GM19023 (cell line): Measurements from ENCODE around the gene CAMTA1.

Experiments
- ATAC-seq: cut with Tn5 transposase; IDR thresholded peaks from one replicate; pipeline ENCODE4 v1.9.1; 2021; ENCODE audit warnings: mild to moderate bottlenecking, moderate library complexity; ENCODE audit not compliant: unreplicated experiment

The CAMTA1 gene

DNA sequence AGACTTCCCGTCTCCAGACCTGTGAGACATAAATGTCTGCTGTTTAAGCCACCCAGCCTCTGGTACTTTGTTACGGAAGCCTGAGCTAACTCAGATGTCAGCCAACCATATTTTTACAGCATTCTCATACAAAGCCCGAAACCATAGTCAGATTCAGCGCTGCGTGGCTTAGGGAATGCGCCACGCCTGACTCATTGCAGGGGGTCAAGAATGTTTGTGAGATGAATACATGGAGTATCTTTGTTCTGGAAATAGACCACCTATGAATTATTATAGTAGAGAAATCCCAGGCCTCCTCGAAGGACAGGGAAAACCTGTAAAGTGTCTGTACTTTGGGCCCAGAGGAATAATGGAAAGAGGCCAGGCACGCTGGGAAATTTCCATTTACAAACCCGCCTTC lies 434.8 kb downstream of the CAMTA1 start:
- ATAC-seq = no peak

DNA sequence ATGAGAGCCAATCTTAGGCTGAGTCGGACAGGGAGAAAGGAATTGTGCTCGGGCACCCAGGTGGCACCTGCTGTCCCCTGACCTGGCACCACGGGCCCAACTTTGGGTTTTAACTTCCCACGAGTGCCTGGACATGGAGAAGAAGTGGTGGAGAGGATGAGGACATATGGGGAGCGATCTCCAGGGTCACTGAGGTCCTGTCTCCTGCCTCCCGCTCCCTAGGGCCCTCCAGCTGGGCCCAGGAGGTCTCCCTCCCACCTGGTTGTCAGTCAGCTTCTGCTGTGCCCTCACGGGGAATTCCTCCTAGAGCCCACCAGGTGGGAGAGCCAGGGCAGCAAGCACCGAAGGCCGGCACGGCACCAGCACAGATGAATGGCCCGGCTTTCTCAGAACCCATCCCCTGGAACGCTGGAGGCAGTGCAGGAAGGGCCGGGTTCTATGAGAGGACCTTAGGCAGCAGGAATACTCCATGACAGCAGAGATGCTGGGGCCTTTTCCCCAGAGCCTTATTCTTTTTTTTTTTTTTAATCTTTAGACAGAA lies 435.5 kb downstream of the CAMTA1 start:
- ATAC-seq = no peak

DNA sequence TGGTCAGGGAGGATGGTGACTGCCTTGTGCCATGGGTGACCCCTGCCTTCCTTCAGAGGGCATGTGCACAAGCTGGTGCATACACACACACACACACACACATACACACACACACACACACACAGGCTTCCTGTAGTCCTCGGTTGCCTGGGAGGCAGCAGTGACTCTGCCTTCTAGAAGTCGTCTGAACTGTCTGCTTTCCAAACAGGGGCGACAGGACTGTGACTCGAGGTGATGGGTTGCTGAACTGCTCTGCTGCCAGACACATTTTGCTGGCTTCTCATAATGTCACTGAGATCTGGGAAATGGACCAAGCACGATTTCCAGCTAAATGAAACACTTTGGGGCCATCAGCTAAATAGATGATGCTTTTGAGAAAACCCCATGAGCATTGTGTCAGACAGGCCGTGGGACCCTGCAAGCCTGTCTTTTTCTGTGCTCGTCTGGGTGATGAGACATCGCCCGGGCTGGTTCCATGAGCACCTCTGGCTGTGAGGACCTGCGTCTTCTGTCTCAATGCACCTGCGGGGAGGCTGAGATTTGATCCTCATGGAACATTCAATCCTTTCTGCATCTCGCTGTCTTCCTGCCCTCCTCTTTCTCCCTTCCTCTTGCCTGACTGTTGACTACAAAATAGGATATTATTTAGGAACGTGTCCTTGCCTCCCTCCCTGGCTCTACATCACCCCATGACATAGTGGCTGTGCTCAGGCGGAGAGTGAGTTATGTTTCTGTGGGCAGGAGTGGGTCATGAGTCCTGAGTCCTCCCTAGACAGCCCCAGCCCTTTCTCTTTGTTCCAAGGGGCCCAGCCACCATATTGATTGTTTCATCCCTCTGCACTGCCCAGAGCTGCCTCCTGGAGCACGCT lies 436.8 kb downstream of the CAMTA1 start:
- ATAC-seq = no peak

DNA sequence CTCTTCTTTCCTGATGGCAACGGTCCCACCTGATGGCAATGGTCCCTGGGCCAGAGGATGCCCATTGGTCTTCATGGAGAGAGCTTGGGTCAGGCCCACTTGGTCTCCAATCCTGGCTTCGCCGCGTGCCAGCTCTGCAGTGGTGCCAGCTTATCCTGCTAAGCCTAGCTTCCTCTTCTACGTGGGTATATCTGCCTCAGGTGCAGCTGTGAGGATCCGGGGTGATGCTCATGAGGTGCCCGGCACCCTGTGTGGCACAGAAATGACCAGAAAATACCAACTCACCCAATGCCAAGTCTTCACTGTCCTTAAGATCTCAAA lies 437.4 kb downstream of the CAMTA1 start:
- ATAC-seq = no peak

DNA sequence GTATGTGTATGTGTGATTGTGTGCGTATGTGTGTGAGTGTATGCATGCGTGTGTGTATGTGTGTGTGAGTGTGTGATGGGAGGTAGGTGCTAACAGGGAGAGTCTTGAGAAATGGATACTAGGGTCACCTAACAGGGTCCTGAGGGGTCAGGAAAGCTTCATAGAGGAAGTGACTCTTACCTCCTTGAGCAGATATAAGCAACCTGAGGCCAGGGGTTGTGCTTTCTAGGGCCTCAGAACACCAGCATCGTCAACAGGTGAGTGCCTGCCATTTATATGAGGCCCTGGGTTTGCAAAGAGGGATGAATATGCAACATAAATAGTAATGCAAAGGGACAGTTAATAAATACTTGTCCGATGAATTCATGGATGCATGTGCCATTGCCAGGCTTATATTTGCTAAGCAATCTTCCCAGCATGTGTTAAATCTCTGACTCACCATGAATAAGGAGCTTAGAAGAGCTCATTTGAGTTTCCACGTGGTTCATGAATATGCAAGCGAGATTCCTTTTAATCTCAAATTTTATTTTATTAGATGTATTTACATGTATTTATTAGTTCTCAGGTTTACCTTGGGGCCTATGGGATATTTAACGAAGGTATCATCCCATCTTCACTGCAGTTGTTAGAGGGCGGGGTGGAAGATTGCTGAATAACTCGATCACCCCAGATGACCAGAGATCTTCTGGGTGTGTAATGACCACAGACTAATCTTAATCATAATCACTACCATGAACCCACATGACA lies 438.3 kb downstream of the CAMTA1 start:
- ATAC-seq = no peak

DNA sequence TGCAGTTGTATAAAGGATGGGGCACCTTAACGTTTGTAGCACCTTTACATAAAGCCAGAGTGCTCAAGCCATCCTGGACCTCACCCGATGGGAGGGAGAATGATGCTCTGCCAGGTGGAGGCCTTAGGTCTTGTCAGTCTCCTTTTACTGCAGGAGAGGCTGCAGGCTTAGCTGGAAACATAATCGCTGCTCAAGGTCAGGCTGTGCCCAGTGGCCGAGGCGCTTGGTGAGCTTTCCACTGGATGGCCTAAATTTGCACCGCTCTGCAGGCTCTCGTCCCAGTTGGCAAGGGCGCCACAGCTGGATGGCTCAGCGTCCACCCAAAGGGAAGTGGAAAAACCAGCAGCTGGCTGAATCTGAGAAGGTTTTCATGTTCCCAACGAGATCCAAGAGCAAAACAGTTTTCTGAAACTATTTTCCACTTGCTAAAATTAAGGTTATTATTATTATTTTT lies 438.9 kb downstream of the CAMTA1 start:
- no peak for ATAC-seq

DNA sequence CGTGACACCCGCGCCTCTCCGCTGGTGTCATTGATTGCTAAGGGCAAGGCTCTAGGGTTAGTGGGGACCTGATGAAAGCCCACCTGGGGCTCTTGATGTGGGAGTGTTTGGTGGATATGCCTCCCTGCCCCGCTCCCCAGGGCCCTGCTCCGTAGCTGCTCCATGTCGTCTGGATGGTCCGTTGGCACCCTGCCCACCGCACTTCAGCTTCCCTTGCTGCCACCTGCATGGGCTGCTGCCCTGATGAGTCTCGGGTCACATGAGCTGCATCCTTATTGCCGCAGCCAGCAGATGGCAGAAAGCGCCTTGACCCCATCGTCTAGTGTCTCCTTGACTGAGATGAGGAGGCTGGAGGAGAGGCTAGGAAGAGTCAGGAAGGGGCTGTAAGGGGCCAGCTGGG lies 439.4 kb downstream of the CAMTA1 start:
- ATAC-seq = no peak

DNA sequence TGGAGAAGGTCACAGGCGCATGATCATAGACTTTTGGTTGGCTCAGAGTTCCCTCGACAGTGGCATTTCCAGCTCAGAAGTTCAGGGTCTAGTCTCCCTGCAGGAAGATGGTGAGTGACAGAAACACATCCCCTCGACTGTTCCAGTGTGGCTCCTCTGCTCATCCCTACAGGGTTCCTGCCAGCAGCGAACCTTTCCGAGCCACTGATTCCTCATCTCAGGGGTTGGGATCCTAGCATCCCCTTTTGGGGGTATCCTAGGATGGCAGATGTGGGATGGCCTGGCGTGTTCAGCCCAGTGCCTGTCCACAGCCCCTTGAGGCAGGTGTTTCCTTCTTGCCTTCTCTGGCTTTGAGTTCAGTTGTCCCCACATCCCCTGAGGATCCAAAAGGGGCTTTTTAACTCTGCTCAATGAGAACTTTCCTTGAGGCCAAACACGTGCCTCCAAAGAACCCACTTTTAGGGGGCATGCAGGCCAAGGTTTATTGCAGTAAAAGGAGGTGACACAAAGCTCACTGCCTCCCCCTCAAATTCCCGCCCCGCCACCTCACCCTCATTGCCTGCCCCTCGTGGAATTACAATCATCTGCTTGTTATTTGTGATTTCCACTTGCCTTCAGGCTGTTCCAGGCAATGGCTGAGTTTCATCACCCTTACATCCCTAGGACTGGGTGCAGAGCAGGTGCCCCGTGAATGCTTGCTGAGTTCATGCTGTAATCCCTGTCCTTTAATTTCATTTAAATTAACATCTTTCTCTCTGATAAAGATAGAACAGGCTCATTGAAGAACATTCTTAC lies 440.7 kb downstream of the CAMTA1 start:
- ATAC-seq = no peak

DNA sequence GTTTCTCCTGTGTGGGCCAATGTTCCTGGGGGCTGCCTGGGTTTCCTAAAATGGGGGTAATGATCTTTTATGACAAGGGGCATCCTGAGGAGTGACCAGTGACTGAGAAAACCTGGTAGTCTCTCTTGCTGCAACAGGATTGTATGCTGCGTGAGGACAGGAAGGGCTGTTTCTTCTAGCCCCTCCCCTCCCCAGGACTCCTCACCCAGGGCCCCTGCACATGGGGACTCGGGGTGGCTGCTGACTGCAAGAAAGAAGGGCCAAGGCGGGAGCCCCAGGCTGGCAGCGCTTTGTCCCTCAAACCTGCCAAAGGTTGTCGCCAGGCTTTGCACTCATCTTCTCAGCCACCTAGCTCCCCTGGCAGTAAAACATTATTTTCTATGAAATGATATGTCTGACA lies 442.4 kb downstream of the CAMTA1 start:
- ATAC-seq = no peak

DNA sequence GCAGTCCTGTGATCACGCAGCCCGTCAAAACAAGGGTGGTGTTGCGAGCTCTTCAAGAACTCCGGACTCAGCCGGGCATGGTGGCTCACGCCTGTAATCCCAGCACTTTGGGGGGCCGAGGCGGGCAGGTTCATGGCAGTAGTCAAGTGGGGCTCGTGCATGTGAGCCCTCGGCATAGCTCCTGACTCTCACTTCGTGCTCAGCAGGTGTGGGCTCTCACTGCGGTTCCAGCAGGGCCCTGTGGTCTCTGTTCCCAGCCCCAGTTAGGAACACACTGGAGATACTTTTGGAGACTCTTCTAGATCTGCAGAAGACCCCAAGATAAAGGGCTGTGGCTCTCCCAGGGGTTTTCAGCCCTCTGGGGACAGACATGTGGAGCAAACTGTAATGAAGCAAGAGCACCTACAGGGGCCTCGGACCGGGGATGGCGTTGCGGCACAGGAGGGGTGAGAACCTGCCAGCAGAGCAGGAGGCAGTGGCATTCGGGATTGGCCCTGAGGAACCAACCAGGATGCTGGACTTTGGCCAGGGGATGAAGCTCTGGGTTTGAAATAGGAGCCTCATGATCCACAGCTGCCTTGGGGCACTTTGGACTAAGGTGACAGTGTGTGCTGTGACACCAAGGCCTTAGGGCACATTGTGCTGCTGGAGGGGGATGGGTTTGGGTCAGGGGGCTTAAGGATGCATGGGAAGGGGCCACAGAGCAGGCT lies 443.2 kb downstream of the CAMTA1 start:
- ATAC-seq = no peak

DNA sequence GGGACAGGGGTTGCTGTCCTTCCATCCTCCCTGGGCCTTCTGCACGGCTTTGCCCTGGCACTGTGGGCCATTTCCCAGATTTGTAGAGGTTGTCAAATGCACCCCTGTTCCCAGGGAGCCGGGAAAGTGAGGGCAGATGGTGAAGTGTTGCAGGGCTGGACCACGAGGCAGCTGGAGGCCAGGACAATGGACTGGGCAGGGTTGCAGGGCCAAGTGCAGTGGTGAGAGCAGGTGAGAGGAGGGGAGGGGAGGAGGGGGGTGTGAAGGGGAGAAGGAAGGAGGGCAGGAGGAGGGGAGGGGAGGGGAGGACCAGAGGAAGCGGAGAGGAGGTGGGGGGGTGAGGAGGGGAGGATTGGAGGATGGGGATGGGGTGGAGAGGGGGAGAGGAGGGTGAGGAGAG lies 443.9 kb downstream of the CAMTA1 start:
- no peak for ATAC-seq

DNA sequence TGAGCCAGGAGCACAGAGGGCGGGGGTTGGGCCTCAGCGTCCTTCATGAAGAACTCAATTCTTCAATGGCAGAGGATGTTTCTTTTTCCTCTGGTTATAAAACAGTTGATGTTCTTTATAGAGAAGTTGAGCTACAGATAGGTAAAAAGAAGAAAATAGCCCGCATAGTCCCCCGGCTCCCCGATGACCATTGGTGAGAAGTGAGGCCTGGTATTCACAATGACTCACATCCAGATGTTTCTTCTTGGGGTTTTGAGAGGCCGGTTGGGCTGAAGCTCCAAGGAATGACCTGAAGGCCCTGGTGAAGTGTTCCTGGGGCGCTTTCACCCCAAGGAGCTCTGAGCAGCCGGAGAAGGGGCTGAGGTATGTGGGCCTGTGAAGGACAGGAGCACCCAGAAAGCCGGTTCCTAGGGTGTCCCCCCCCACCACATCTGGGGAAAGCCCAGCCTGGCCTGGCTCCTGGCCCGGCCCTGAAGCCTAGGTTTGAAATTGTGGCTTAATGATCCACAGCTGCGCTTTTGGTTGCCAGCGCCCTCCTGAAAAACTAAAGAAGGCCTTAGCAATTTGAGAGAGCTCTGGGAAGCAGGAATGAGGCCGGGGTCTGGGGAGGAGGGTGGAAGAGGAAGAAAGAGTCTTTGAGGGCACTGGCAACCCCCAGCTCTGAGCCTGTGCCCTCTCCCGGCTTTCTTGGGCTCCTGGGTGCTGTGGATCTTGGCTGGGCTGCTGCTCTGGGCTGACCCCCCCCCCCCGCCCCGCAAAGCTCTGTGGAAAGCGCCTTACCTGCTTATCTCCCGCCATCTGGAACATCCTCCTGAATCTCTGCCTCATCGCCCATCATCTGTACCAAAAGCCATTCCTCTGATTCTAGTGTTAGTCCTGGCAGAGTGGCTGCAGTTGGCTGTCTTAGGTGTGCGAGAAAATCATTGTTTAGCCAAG lies 444.7 kb downstream of the CAMTA1 start:
- no peak for ATAC-seq

DNA sequence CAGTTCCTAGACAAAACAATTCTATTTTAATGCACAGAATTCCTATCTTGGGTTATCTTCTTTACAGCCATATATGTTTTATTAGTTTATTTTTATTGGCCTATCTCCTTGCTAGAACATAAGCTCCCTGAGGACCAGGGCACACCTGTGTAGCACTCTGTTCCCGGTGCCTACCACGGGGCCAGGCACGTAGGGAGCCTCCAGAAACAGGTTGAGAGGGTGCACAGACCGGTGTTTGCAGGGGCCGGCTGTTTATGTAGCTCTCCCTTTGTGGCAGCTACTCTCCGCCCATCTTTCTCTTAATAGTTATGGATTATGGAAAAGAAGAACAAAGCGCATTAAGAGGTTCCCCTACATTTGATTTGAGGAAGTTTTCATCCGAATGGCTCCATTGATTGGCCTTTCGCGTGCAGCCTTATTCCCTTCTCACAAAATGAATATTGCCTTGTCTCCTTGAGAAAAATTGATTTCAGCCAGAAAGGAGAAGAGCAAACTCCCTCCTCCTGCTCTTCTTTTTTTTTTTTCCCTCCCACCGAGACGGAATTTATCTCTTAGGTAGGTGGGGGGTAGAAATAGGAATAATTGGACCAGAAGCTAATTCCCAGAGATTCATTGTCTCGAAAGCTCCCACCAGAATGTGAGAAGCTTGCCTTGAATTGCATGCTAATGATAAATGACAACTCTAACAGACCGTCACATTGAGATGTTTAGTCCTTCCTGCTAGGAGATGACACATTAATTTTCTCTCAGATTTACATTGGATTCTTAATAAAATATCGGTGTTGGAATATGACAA lies 447.4 kb downstream of the CAMTA1 start:
- ATAC-seq = no peak

DNA sequence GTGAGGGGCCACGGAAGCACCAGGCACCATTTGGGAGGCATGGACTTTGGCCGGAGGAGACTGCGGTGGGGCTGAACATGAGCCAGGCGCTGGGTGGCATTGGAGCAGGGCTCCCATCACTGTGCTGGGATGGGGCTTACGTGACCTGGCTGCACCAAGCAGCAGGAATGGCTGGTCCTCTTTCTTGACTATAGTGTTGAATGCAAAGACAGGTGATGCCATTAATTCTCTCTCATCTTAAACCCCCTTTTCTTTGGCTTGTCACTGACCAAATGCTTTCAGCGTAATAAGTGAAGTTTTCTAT lies 447.9 kb downstream of the CAMTA1 start:
- ATAC-seq = no peak

DNA sequence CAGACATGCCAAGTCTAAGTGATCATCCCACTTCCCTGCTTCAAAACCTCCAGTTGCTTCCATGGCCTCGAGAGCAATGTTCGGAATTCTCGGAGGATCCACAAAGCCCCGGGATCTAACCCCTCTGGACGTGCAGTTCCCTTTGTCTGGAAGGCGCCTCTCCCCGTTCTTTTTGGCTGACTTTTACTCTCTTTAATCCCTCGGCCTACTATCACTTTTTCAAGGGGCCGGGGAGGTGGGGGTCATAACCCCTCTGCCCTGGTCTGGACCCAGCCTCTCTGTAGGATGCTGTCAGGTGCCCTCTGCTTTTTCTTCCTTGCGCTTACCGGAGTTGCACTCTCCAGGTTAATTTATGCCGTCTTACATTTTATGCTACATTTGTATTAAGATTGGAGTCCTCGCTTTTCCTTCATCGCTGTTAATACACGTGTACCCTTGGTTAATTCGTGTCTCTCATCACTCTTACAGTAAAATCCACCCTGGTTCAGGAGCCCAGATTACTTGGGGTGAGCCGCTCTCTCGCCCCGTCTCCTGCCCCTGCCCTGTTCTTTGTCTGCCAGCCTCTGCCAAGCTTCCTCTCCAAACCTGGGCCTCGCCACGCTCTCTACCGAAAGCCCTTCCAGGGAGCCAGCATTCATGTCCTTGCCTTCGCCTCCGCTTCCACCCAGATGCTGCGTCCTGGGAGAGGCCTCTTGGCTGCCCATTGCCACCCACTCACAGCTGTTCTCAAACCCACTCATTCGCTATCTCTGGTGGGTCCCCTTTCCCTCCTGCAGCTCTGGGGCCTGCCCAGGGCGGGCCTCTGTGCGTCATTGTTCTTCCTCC lies 448.6 kb downstream of the CAMTA1 start:
- no peak for ATAC-seq

DNA sequence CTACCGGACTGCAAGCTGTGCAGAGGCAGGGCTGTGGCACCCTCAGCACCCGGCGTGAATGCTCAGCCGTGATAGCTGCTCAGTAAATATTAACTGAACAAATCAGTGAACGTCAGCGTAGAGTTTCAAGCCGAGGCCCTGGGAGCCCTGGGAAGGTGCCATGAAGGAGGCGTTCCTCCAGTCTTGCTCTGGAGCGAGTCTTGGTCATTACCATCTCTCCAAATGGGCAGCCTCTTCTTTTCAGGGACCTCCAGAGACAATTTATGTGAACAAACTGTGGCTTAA lies 449.2 kb downstream of the CAMTA1 start:
- ATAC-seq = no peak

DNA sequence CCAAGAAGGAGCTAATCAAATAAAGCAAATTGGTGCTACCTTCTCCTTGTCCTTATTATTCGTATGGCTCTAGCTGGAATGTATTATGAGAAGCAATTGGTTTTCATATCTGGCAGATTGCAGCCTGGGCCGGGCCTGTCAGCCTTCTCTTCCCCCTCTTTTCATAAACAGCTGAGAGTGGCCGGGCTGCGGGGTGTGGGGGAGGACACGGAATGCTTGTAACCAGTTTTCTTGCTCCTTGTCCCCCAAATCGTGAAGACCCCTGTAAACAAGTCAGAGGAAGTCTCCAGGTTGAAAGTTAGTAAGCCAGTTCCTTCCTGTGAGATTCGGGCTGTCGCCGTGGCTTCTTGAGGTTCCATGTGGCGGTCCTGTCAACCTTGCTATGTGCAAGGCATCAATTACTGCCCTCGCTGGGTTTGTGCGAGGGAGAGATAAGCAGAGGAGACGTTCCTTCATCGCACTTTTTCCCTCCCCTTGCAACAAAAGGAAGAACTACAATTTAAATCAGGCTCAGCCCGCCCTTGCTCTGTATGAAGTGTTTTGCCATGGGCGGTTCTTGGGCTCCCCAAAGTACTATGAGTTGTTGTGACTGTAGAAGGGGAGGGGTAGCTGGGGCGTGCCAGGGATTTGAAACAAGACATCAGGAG lies 450.7 kb downstream of the CAMTA1 start:
- no peak for ATAC-seq
